Caco-2 (cell line): ENCODE results near the gene ZFHX2. TPM values are rescaled to one million over a fixed set of nuclear protein-coding genes. Genes with fewer than 3 reads are reported as not detected.

Experiments used
- BruUV-seq: library from RNA; stranded (reverse); fragments of 400-500 nt; replicated peaks from 2 replicates; lab custom pipeline; 2021; lab: Mats Ljungman, UMichigan
- CTCF ChIA-PET: fragments of 300-600 bp; sonication (Branson Sonifier 250); formaldehyde crosslinking; loops from one replicate; lab custom pipeline; 2022; ENCODE audit warnings: antibody characterized with exemption; lab: Charles Lee
- POLR2A ChIA-PET: fragments of 300-600 bp; sonication (Branson Sonifier 250); formaldehyde crosslinking; loops from one replicate; lab custom pipeline; 2022; ENCODE audit warnings: antibody characterized with exemption; lab: Charles Lee
- DNase-seq, 2 experiments: peaks; one replicate each; pipeline versions ENCODE4 v3.0.0 to v3.0.0-alpha.2; 2020 to 2022
- H3K27me3 ChIP-seq: replicated peaks from 2 replicates; pipeline ENCODE4 v1.6.0; 2011; ENCODE audit warnings: low read length; ENCODE audit not compliant: control insufficient read depth, insufficient read depth
- H3K36me3 ChIP-seq: 2 replicates; pipeline ENCODE4 v1.5.1; 2011; ENCODE audit warnings: low read length; ENCODE audit not compliant: control insufficient read depth, insufficient read depth
- H3K4me1 ChIP-seq: fragments of 250-450 bp; sonication (Bioruptor Pico); 2 replicates; pipeline ENCODE4 v1.5.1; 2020; ENCODE audit warnings: mild to moderate bottlenecking
- H3K4me3 ChIP-seq: 2 replicates; pipeline ENCODE4 v1.5.1; 2011; ENCODE audit warnings: low read depth, mild to moderate bottlenecking, control low read depth, low read length
- H3K9me3 ChIP-seq: fragments of 250-450 bp; sonication (Bioruptor Pico); 2 replicates; pipeline ENCODE4 v1.5.1; 2020; ENCODE audit warnings: mild to moderate bottlenecking, moderate library complexity
- H3K27ac Mint-ChIP-seq: one replicate; pipeline ENCODE4 v1.8.0; 2022; ENCODE audit warnings: mixed read lengths; ENCODE audit not compliant: unreplicated experiment
- H3K27me3 Mint-ChIP-seq: one replicate; pipeline ENCODE4 v1.8.0; 2022; ENCODE audit warnings: mixed read lengths; ENCODE audit not compliant: insufficient read depth, unreplicated experiment
- H3K36me3 Mint-ChIP-seq: one replicate; pipeline ENCODE4 v1.8.0; 2022; ENCODE audit warnings: mild to moderate bottlenecking, mixed read lengths; ENCODE audit not compliant: insufficient read depth, unreplicated experiment
- H3K4me1 Mint-ChIP-seq: one replicate; pipeline ENCODE4 v1.8.0; 2022; ENCODE audit warnings: low read depth, mixed read lengths; ENCODE audit not compliant: unreplicated experiment
- H3K4me3 Mint-ChIP-seq: one replicate; pipeline ENCODE4 v1.8.0; 2022; ENCODE audit warnings: mild to moderate bottlenecking, moderate library complexity, mixed read lengths; ENCODE audit not compliant: unreplicated experiment
- H3K9me3 Mint-ChIP-seq: one replicate; pipeline ENCODE4 v1.8.0; 2022; ENCODE audit warnings: mixed read lengths; ENCODE audit not compliant: unreplicated experiment
- CTCF ChIP-seq, 2 experiments: fragments of 200-600 bp in 1 of 2; IDR thresholded peaks; 1 replicate in 1 of 2; 2 replicates in 1 of 2; pipeline versions ENCODE4 v1.5.1 to v1.8.0; 2011 to 2022; ENCODE audit warnings: antibody characterized with exemption in 1 of 2, control low read depth in 1 of 2, inconsistent platforms in 1 of 2, low read depth in 1 of 2, low read length in 1 of 2, mild to moderate bottlenecking in 1 of 2, moderate library complexity in 1 of 2; ENCODE audit not compliant: insufficient read depth in 1 of 2, severe bottlenecking in 1 of 2, unreplicated experiment in 1 of 2
- intact Hi-C: fragments of 100-400 bp; cut with micrococcal nuclease; formaldehyde crosslinking; loops from one replicate; pipeline ENCODE4 v1.10.0; 2022; ENCODE audit not compliant: unreplicated experiment
- total RNA-seq: library from RNA; stranded (reverse); gene quantifications from 2 replicates; pipeline ENCODE4 v1.2.3, GENCODE V29; 2022

Gene ZFHX2
- total RNA-seq, 1 experiment from 2014 or later = 1.1 TPM

- Mint-ChIP-seq H3K4me1 (peaks cover 7% of the 10 kb centered on the region), H3K27ac (no peak overlapping the region), H3K27me3 (peaks cover 3% of the 10 kb centered on the region), H3K36me3 (peaks cover 11% of the 10 kb centered on the region), H3K9me3 (no peaks in the 10 kb centered on the region), H3K4me3 (no peak overlapping the region)
- CTCF ChIA-PET = no interaction called here
- Histone ChIP-seq H3K36me3 (no peaks in the 10 kb centered on the region), H3K4me1 (peaks cover 9% of the 10 kb centered on the region; the same call in 1 of the 2 replicates), H3K9me3 (no peaks in the 10 kb centered on the region), H3K4me3 (no peak overlapping the region), H3K27me3 (no peaks in the 10 kb centered on the region)
- POLR2A ChIA-PET = no interaction called here
- intact Hi-C loops = no loop called here
- no TSS peak for BruUV-seq
- no peak for DNase-seq
- TF ChIP-seq CTCF (IDR thresholded peaks at IDR 0.05; ENCODE audit: insufficient read depth in 1 of 2, low read depth in 1 of 2, low read length in 1 of 2, severe bottlenecking in 1 of 2, unreplicated experiment in 1 of 2) = no peak
Observed at GRCh38 chr14:23571701-23572523, 20.3 kb upstream of the ZFHX2 start.

DNA sequence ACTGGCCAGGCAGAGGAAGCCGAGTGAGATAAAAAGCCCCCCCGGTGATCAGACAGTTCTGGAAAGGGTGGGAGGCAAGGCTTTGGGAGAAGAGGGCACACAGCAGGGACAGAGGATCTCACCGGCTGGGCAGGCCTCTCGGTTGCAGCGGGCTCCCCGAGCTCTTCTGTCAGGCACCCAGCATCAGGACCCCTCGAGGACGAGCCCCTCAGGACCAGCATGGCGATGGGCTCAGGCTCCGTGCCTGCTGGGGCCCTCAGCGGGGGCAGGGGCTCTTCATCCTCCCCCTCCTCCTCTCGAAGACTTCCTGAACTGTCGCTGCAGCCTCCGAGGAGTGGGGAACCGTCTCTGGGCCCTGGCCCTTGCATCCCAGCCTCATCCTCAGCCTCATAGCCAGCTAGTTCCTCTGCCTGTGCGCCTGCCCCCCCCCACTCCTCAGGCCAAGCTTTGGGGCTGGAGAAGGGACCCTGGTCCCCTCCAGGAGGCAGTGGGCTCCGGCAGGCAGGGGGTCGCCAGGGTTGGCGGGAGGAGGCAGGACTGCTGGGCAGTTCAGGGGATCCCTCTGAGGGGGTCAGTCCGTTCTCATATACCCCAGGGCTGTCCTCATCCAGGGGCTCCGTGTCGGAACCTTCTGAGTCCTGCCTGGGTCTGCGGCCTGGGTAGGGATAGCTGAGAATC lies 19.4 kb upstream of the ZFHX2 start:
- ChIA-PET CTCF (no interaction called here), POLR2A (no interaction called here)
- Histone ChIP-seq H3K9me3 (no peaks in the 10 kb centered on the region), H3K27me3 (no peaks in the 10 kb centered on the region), H3K36me3 (no peaks in the 10 kb centered on the region), H3K4me3 (no peak overlapping the region), H3K4me1 (peaks cover 9% of the 10 kb centered on the region; the same call in 1 of the 2 replicates)
- no peaks in the 10 kb centered on the region for H3K9me3 Mint-ChIP-seq
- BruUV-seq = no TSS peak
- H3K36me3 Mint-ChIP-seq = peaks cover 17% of the 10 kb centered on the region
- TF ChIP-seq CTCF (IDR thresholded peaks at IDR 0.05; ENCODE audit: insufficient read depth in 1 of 2, low read depth in 1 of 2, low read length in 1 of 2, severe bottlenecking in 1 of 2, unreplicated experiment in 1 of 2) = no peak
- no peak overlapping the region for H3K27ac Mint-ChIP-seq
- DNase-seq = peak in 1 of 2 experiments; percentile 27
- H3K4me3 Mint-ChIP-seq = no peak overlapping the region
- H3K4me1 Mint-ChIP-seq = peaks cover 7% of the 10 kb centered on the region
- intact Hi-C loops = no loop called here
- H3K27me3 Mint-ChIP-seq = no peaks in the 10 kb centered on the region

GRCh38 chr14:23569443-23570151 lies 18.0 kb upstream of the ZFHX2 start:
- Mint-ChIP-seq H3K4me1 (peaks cover 7% of the 10 kb centered on the region), H3K9me3 (no peaks in the 10 kb centered on the region), H3K27me3 (no peaks in the 10 kb centered on the region), H3K27ac (no peak overlapping the region), H3K36me3 (peaks cover 22% of the 10 kb centered on the region), H3K4me3 (no peak overlapping the region)
- BruUV-seq = no TSS peak
- peak in 1 of 2 experiments; percentile 10 for TF ChIP-seq CTCF (IDR thresholded peaks at IDR 0.05; ENCODE audit: insufficient read depth in 1 of 2, low read depth in 1 of 2, low read length in 1 of 2, severe bottlenecking in 1 of 2, unreplicated experiment in 1 of 2)
- H3K4me1 ChIP-seq = peaks cover 9% of the 10 kb centered on the region; the same call in 1 of the 2 replicates
- H3K9me3 ChIP-seq = no peaks in the 10 kb centered on the region
- POLR2A ChIA-PET = no interaction called here
- H3K36me3 ChIP-seq = no peaks in the 10 kb centered on the region
- no peak overlapping the region for H3K4me3 ChIP-seq
- DNase-seq = peak in 1 of 2 experiments; percentile 55
- H3K27me3 ChIP-seq = no peaks in the 10 kb centered on the region
- intact Hi-C loops = no loop called here
- CTCF ChIA-PET = interaction anchor here (0.6 kb wide), 1 partner anchor 491 kb away, joined by 3 read pairs; no protein-coding TSS in a partner anchor
